ENCODE results near the gene HOMEZ. TPM values are rescaled to one million over a fixed set of nuclear protein-coding genes. Genes with fewer than 3 reads are reported as not detected.
A peak's percentile ranks its signal among the peaks of the same experiment; 100 is the strongest.

The HOMEZ gene
- total and polyA plus RNA-seq, 3 donors from 2014 or later, result 31.7 to 71.6 (median 37.7) TPM

- no peak for DNase-seq
- Histone ChIP-seq H3K27ac (peak overlapping the region; percentile 57 to 99), H3K4me1 (peaks cover 48% of the 10 kb centered on the region), H3K27me3 (no peaks in the 10 kb centered on the region), H3K36me3 (ENCODE audit: low read depth, missing control alignments) (no peaks in the 10 kb centered on the region), H3K4me3 (no peak overlapping the region), H3K9me3 (no peaks in the 10 kb centered on the region)
- TF ChIP-seq CTCF (IDR thresholded peaks at IDR 0.05), result no peak
- no peak for TF ChIP-seq POLR2A (IDR thresholded peaks at IDR 0.05)
- intact Hi-C loops (cut with DNase I; ENCODE audit: low total_unique reads), result no loop called here
- WGBS, 2 donors, result 84 to 88% methylated on average over 7 of the region's 7 CpGs
These were observed 11.2 kb upstream of the HOMEZ start for GRCh38 chr14:23297096-23297495.

- no peak overlapping the region for H3K4me3 ChIP-seq
- intact Hi-C loops (cut with DNase I; ENCODE audit: low total_unique reads), result no loop called here
- no peaks in the 10 kb centered on the region for H3K36me3 ChIP-seq (ENCODE audit: low read depth, missing control alignments)
- no peaks in the 10 kb centered on the region for H3K27me3 ChIP-seq
- no peaks in the 10 kb centered on the region for H3K9me3 ChIP-seq
- H3K4me1 ChIP-seq, result peaks cover 48% of the 10 kb centered on the region
- peak overlapping the region; percentile 56 to 99 for H3K27ac ChIP-seq
- peak; percentile 46 for DNase-seq
- TF ChIP-seq POLR2A (IDR thresholded peaks at IDR 0.05), result no peak
- TF ChIP-seq CTCF (IDR thresholded peaks at IDR 0.05), result no peak
- WGBS, 2 donors, result 65 to 76% methylated on average over 7 of the region's 7 CpGs
These were observed 10.3 kb upstream of the HOMEZ start for GRCh38 chr14:23296012-23296777.

DNA sequence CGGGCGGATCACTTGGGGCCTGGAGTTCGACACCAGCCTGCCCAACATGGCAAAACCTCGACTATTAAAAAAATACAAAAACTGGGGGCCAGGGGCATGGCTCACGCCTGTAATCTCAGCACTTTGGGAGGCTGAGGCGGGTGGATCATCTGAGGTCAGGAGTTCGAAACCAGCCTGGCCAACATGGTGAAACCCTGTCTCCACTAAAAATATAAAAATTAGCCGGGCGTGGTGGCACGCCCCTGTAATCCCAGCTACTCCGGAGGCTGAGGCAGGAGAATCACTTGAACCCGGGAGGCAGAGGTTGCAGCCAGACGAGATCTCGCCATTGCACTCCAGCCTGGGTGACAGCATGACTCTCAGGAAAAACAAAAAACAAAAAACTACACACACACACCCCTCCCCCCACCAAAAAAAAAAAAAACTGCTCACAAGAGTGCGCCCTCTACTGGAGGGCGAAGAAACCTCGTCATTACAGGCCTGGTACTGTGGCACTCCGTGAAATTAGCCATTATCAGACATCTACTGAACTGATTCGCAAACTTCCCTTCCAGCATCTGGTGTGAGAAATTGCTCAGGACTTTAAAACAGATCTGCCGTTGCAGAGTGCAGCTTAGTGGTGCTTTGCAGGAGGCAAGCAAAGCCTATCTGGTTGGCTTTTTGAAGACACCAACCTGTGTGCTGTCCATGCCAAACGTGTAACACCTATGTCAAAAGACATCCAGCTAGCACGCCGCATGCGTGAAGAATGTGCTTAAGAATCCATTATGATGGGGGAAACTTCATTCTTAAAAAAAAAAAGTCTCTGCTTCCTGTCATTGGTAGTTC, 9.0 kb upstream of the HOMEZ start:
- Histone ChIP-seq H3K4me1 (peaks cover 41% of the 10 kb centered on the region), H3K36me3 (ENCODE audit: low read depth, missing control alignments) (no peaks in the 10 kb centered on the region), H3K9me3 (no peaks in the 10 kb centered on the region), H3K4me3 (no peak overlapping the region), H3K27ac (peak overlapping the region; percentile 53 to 99), H3K27me3 (no peaks in the 10 kb centered on the region)
- intact Hi-C loops (cut with DNase I; ENCODE audit: low total_unique reads), result no loop called here
- peak; percentile 54 to 89 (median 62) for TF ChIP-seq CTCF (IDR thresholded peaks at IDR 0.05)
- no peak for TF ChIP-seq POLR2A (IDR thresholded peaks at IDR 0.05)
- WGBS, 2 donors, result 44 to 46% methylated on average over 24 of the region's 24 CpGs
- peak; percentile 58 for DNase-seq

DNA sequence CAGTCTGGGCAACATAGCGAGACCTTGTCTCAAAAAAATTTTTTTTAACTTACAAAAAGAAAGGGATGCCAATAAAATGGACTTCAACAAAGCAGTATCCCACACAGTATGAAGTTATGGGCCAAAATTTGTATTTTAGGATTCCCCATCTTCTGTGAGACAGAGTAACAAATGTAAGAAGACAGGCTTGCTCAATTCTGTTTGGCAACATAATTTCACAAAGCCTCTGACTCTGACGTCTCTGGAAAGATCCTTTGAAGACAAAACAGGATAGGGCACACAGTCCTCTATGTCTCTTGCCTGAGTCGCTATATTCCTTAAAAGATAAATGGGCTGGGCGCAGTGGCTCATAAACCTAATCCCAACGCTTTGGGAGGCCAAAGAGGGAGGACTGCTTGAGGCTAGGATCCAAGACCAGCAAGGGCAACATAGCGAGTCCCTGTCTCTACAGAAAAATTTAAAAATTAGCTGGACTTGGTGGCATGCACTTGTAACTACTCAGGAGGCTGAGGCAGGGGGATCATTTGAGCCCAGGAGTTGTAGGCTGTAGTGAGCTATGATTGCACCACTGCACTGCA, 1.1 kb upstream of the HOMEZ start:
- WGBS, 2 donors, result 34 to 36% methylated on average over 6 of the region's 6 CpGs
- peaks cover 21% of the 10 kb centered on the region for H3K4me1 ChIP-seq
- DNase-seq, result no peak
- peak overlapping the region; percentile 97 to 99 for H3K27ac ChIP-seq
- TF ChIP-seq POLR2A (IDR thresholded peaks at IDR 0.05), result no peak
- TF ChIP-seq CTCF (IDR thresholded peaks at IDR 0.05), result no peak
- no peaks in the 10 kb centered on the region for H3K27me3 ChIP-seq
- H3K36me3 ChIP-seq (ENCODE audit: low read depth, missing control alignments), result no peaks in the 10 kb centered on the region
- intact Hi-C loops (cut with DNase I; ENCODE audit: low total_unique reads), result no loop called here
- H3K4me3 ChIP-seq, result peak overlapping the region; percentile 94 to 98
- no peaks in the 10 kb centered on the region for H3K9me3 ChIP-seq
